ENCODE data around the gene GBX2.
"Not testable (repeated sequence)": the region's sequence is repeated elsewhere in the genome, so short reads cannot be mapped to it uniquely, and the experiment has no call there.

GBX2 gene

DNA sequence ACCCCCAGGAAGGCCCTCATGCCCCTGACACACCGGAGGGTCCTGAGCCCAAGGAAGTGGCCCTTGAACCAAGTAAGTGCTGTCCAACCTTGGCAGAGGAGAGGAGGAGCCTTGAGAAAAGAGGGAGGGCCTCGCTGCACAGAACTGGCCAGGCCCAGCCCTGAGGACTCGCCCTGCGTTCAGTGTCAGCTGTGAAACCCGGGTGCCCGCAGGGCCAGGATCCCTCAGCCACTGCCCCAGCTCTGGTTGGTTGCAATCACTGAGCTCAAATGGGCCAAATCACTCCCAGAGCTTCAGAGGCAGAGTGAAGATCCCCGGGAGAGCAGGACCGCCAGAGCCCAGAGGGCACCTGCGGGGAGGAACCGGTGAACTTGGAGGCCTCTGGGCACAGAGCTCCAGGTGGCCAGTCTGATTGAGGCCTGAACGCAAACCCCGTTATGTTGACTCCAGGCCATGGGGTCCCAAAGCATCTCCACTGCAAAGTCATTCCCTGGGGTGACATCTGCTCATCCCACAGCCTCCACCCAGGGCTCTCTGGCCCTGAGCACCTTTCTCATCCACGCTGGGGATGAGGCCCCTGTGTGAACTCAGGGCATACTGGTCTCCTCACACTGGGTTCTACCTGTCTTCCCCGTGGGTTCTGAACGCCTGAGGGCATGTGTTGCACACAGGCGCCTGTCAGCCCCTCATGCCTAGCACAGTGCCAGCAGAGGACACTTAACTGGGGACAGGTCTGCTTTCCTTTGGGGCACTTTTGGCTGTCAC is 11.9 kb downstream of the GBX2 start:
- TF ChIP-seq, protein P1, sequence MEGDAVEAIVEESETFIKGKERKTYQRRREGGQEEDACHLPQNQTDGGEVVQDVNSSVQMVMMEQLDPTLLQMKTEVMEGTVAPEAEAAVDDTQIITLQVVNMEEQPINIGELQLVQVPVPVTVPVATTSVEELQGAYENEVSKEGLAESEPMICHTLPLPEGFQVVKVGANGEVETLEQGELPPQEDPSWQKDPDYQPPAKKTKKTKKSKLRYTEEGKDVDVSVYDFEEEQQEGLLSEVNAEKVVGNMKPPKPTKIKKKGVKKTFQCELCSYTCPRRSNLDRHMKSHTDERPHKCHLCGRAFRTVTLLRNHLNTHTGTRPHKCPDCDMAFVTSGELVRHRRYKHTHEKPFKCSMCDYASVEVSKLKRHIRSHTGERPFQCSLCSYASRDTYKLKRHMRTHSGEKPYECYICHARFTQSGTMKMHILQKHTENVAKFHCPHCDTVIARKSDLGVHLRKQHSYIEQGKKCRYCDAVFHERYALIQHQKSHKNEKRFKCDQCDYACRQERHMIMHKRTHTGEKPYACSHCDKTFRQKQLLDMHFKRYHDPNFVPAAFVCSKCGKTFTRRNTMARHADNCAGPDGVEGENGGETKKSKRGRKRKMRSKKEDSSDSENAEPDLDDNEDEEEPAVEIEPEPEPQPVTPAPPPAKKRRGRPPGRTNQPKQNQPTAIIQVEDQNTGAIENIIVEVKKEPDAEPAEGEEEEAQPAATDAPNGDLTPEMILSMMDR (IDR thresholded peaks at IDR 0.05; ENCODE audit: low read length, missing control alignments) = no peak
- no peak overlapping the region for H3K4me3 ChIP-seq (replicated peaks; ENCODE audit: low read depth, low read length)
- no peak for DNase-seq (ENCODE audit: low read depth)

DNA sequence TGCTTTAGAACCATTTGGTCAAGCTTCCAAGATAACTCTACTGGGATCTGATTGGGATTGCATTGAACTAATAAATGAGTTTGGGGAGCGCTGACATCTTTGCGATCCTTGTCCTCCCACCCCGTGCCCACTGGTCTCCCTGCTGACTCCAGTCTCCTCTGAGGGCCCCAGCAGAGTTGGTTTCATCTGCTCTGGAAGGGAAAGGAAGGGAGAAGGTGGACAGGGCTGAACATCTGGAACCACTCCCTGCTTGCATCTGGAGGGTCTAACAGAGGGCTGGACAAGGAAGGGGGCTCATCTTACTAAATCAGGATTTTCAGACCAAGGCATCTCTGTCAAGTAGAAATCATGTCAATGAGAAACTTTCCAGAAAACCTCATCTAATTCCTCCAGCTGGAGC is 12.8 kb downstream of the GBX2 start:
- no peak for DNase-seq (ENCODE audit: low read depth)
- no peak overlapping the region for H3K4me3 ChIP-seq (replicated peaks; ENCODE audit: low read depth, low read length)
- TF ChIP-seq, protein P1 (IDR thresholded peaks at IDR 0.05; ENCODE audit: low read length, missing control alignments) = no peak

DNA sequence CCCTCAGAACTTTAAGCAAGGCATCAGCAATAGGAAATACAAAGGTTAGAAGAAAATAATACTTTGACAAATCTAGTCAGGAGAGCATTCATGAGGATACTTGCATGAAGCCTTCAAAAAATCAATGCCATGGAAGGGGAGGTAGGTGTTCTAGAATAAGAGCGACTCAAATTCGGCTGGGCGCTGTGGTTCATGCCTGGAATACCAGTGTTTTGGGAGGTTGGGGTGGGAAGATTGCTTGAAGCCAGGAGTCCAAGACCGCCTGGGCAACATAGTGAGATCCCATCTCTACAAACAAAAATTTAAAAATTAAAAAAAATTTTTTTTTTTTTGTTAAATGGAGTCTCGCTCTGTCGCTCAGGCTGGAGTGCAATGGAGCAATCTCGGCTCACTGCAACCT is 21.8 kb downstream of the GBX2 start:
- TF ChIP-seq, protein P1 (IDR thresholded peaks at IDR 0.05; ENCODE audit: low read length, missing control alignments) = no peak
- H3K4me3 ChIP-seq (replicated peaks; ENCODE audit: low read depth, low read length) = no peak overlapping the region
- DNase-seq (ENCODE audit: low read depth) = no peak

DNA sequence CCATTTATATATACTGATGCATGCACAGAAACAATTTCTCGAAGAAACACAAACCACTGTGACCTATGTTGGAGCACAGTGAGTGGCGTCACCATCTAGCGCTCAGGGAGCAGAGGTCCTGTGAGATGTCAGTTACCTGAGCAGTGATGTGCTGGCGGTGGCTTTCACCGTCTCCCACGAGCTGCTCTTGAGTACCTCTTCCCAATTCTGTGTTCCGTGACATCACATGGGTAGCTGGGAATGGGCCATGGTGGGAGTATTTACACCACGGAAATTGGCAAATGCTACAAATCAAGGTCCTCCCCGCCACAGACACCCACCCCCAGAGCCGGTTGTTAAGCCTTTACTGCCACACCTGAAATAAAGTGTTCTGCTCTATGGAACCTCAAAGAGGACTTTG is 24.4 kb downstream of the GBX2 start:
- TF ChIP-seq, protein P1 (IDR thresholded peaks at IDR 0.05; ENCODE audit: low read length, missing control alignments) = no peak
- no peak overlapping the region for H3K4me3 ChIP-seq (replicated peaks; ENCODE audit: low read depth, low read length)
- DNase-seq (ENCODE audit: low read depth) = no peak

DNA sequence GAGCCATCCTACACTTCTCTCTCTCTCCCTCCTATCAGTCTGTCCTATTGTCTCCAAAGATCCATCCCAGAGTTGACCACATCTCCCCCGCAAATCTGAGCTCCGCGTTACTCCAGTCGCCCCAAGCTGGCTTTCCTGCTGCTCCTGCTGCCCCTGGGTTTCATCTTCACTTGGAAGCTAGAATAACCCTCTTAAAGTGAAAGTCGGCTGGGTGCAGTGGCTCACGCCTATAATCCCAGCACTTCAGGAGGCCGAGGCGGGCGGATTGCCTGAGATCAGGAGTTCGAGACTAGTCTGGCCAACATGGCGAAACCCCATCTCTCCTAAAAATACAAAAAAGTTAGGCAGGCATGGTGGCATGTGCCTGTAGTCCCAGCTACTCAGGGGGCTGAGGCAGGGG is 26.6 kb downstream of the GBX2 start:
- not testable (repeated sequence) for H3K4me3 ChIP-seq (replicated peaks; ENCODE audit: low read depth, low read length); DNase-seq (ENCODE audit: low read depth)

DNA sequence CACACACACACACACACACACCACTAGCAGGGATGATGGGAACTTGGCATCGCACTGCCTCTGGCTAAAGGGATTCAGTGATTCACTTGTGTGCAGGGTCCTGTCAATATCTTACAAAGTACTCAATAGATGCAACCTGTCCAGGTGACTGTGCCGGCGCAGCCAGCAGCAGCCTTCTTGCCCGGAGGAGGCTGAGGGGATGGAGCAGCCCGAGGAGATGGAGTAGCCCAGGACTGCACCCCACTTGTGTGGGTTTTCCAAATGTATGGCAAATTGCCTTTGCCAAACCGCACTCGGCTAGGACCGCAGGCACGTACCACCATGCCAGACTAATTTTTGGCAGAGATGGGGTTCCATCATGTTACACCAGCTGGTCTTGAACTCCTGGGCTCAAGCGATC is 31.1 kb downstream of the GBX2 start:
- TF ChIP-seq, protein P1 (IDR thresholded peaks at IDR 0.05; ENCODE audit: low read length, missing control alignments) = no peak
- H3K4me3 ChIP-seq (replicated peaks; ENCODE audit: low read depth, low read length) = no peak overlapping the region
- no peak for DNase-seq (ENCODE audit: low read depth)

DNA sequence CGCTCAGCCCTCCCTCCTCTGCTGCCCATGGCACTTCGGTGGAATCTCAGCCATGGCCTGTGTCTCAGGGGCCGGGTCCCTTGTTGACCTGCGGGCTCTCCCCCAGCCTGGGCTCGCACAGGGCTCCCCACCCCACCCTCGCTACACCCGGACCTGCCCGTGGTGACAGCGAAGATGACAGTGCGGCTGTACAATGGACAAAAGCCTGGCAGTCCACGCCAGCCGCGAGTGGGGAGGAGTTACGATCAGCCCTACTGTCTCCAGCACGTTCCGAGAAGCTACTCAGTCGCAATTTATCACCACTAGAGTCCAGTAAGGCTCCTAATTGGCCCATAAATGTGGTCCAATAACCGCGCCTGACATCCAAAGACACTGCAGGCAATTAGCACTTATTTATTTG is 31.6 kb downstream of the GBX2 start:
- TF ChIP-seq, protein P1 (IDR thresholded peaks at IDR 0.05; ENCODE audit: low read length, missing control alignments) = no peak
- H3K4me3 ChIP-seq (replicated peaks; ENCODE audit: low read depth, low read length) = no peak overlapping the region
- no peak for DNase-seq (ENCODE audit: low read depth)

Measured in fibroblast of pulmonary artery (primary cell).